Omental fat pad (tissue), 4 donors: ENCODE results near the gene WRAP73. TPM values are rescaled to one million over a fixed set of nuclear protein-coding genes. Genes with fewer than 3 reads are reported as not detected.
"Not testable (repeated sequence)": the region's sequence is repeated elsewhere in the genome, so short reads cannot be mapped to it uniquely, and the experiment has no call there.

Experiments used
- ATAC-seq: fragments of 150-250 bp; one replicate; pipeline ENCODE4 v1.9.1; 2016; ENCODE audit warnings: mild to moderate bottlenecking, moderate library complexity; ENCODE audit not compliant: low FRiP score
- DNase-seq: peaks from one replicate; pipeline ENCODE4 v3.0.0-alpha.2; 2019; ENCODE audit warnings: low spot score
- CTCF ChIP-seq, 3 donors: fragments of 450-650 bp; IDR thresholded peaks; one replicate each; pipeline ENCODE4 v1.5.1; 2016 to 2017; ENCODE audit warnings: antibody characterized with exemption in 3 of 3, mild to moderate bottlenecking in 3 of 3, moderate library complexity in 2 of 3
- total RNA-seq, 4 donors: library from RNA; depleted of rRNA; stranded (reverse); fragments of >200 nt; gene quantifications; one replicate each; pipeline ENCODE4 v1.1.0, GENCODE V29; 2016

The WRAP73 gene
- total RNA-seq, 4 donors from 2014 or later = 10.4 to 31.2 (median 15.5) TPM

GRCh38 chr1:3625151-3625907 lies 24.6 kb downstream of the WRAP73 start:
- TF ChIP-seq CTCF (IDR thresholded peaks at IDR 0.05) = no peak
- peak; percentile 17 for ATAC-seq
- DNase-seq = no peak

GRCh38 chr1:3624200-3625136 lies 25.4 kb downstream of the WRAP73 start, which contains the start of gene TPRG1L:
TSS of gene TPRG1L (plus strand) at chr1:3625015. CDS start at chr1:3625073, 58 bp downstream.
- no peak for TF ChIP-seq CTCF (IDR thresholded peaks at IDR 0.05)
- DNase-seq (peak; percentile 97), ATAC-seq (peak; percentile 96)

GRCh38 chr1:3623441-3624199 lies 26.3 kb downstream of the WRAP73 start:
- DNase-seq (no peak), ATAC-seq (peak; percentile 1)
- no peak for TF ChIP-seq CTCF (IDR thresholded peaks at IDR 0.05)

- not testable (repeated sequence) for DNase-seq, ATAC-seq
Observed at GRCh38 chr1:3622102-3622501, 27.8 kb downstream of the WRAP73 start.

- not testable (repeated sequence) for DNase-seq, ATAC-seq
Observed at GRCh38 chr1:3621151-3621671, 28.7 kb downstream of the WRAP73 start.

GRCh38 chr1:3620708-3621107 lies 29.2 kb downstream of the WRAP73 start:
- ATAC-seq = no peak
- no peak for TF ChIP-seq CTCF (IDR thresholded peaks at IDR 0.05)
- no peak for DNase-seq

- peak in 2 of 3 donors; percentile 52 to 58 for TF ChIP-seq CTCF (IDR thresholded peaks at IDR 0.05)
- ATAC-seq = peak; percentile 76
- DNase-seq = peak; percentile 82
Observed at GRCh38 chr1:3618881-3619671, 30.8 kb downstream of the WRAP73 start.
